Lung (tissue), 12 donors: Measurements from ENCODE around the gene ARSA. TPM values are rescaled to one million over a fixed set of nuclear protein-coding genes. Genes with fewer than 3 reads are reported as not detected.
"Not testable (repeated sequence)": the region's sequence is repeated elsewhere in the genome, so short reads cannot be mapped to it uniquely, and the experiment has no call there.

Experiments
- ATAC-seq: fragments of 200-7000 bp; cut with Tn5 transposase; one replicate; pipeline ENCODE4 v1.9.1; 2020; ENCODE audit warnings: moderate number of reproducible peaks; ENCODE audit not compliant: insufficient read depth, low FRiP score
- DNase-seq, 3 donors: peaks; one replicate each; pipeline ENCODE4 v3.0.0-alpha.2; 2013 to 2017
- H3K27ac ChIP-seq, 2 donors: one replicate each; pipeline ENCODE4 v1.5.1; 2013; ENCODE audit warnings: mild to moderate bottlenecking in 2 of 2, moderate library complexity in 2 of 2, control low read depth in 1 of 2, inconsistent platforms in 1 of 2, low read depth in 1 of 2, low read length in 1 of 2
- H3K27me3 ChIP-seq, 3 donors: one replicate each; pipeline ENCODE4 v1.5.1; 2013; ENCODE audit warnings: low read length in 2 of 3; ENCODE audit not compliant: control insufficient read depth in 3 of 3, insufficient read depth in 3 of 3
- H3K36me3 ChIP-seq, 4 donors: one replicate each; pipeline ENCODE4 v1.5.1; 2013; ENCODE audit warnings: low read length in 4 of 4, mild to moderate bottlenecking in 1 of 4, moderate library complexity in 1 of 4; ENCODE audit not compliant: control insufficient read depth in 4 of 4, insufficient read depth in 4 of 4
- H3K4me1 ChIP-seq, 5 donors: one replicate each; pipeline ENCODE4 v1.5.1; 2013; ENCODE audit warnings: low read length in 5 of 5, mild to moderate bottlenecking in 2 of 5, moderate library complexity in 1 of 5; ENCODE audit not compliant: control insufficient read depth in 5 of 5, insufficient read depth in 5 of 5
- H3K4me3 ChIP-seq: one replicate; pipeline ENCODE4 v1.5.1; 2013; ENCODE audit warnings: mild to moderate bottlenecking, control low read depth, moderate library complexity
- H3K9ac ChIP-seq, 2 donors: one replicate each; pipeline ENCODE4 v1.5.1; 2013; ENCODE audit warnings: low read length in 2 of 2, control low read depth in 1 of 2; ENCODE audit not compliant: insufficient read depth in 1 of 2
- H3K9me3 ChIP-seq, 4 donors: one replicate each; pipeline ENCODE4 v1.5.1; 2013; ENCODE audit warnings: low read length in 3 of 4, mild to moderate bottlenecking in 1 of 4, moderate library complexity in 1 of 4; ENCODE audit not compliant: control insufficient read depth in 4 of 4, insufficient read depth in 3 of 4
- WGBS, 2 donors: extraction: QIAGEN DNeasy Blood & Tissue Kit; methylation state at CpG; one replicate each; pipeline ENCODE4 v1.1.7; 2013; 5-methylcytosine and 5-hydroxymethylcytosine counted together
- polyA plus RNA-seq, 2 donors: library from polyadenylated mRNA; stranded (reverse); fragments of 200-250 nt; gene quantifications; one replicate each; pipeline ENCODE4 v1.2.1, GENCODE V29; 2013
- total RNA-seq, 2 donors: library from RNA; depleted of rRNA in 1 of 2; stranded (reverse); fragments of >200 nt in 1 of 2; gene quantifications; one replicate each; pipeline ENCODE4 v1.2.1, GENCODE V29; 2014 to 2021
- TF ChIP-seq, protein P1 (sequence below): IDR thresholded peaks from 2 replicates; pipeline ENCODE4 v1.5.1; 2012; ENCODE audit warnings: mild to moderate bottlenecking; ENCODE audit errors: control extremely low read depth, extremely low read depth
- donor health status: control.
- donor health status: control.
- donor health status: Bipolar disorder and iron deficiency.
- donor health status: healthy.
- donor health status: DM: yes; HTN: yes; CAD: no.

ARSA gene
- total and polyA plus RNA-seq, 4 donors: 21.2 to 57.7 (median 40.5) TPM

DNA sequence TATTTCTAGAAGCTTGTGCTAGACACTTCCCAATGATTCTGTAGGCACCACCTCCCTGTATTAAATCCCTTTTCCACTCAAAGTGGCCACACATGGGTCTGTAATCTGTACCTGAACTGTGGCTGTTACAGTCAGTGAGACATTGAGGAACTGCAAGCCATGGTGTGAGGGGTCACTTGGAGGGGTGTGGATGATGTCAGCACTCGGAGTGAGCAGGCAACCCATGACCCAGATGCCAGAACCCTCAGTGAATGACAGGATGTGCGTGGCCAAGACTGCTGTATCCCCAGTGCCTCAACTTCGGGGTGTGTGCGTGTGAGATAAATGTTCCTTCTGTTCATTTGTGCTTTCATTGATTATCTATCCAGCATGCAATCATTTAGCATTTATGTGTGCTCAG, 30.0 kb upstream of the ARSA start:
- Histone ChIP-seq H3K9ac (no peak overlapping the region), H3K27me3 (peaks cover 0 to 14% (median 0%) of the 10 kb centered on the region in 3 donors), H3K4me1 (peaks cover 0 to 5% (median 0%) of the 10 kb centered on the region in 5 donors), H3K36me3 (no peaks in the 10 kb centered on the region), H3K9me3 (no peaks in the 10 kb centered on the region), H3K4me3 (no peak overlapping the region), H3K27ac (peak overlapping the region in 1 of 2 donors; percentile 61)
- TF ChIP-seq, protein P1, sequence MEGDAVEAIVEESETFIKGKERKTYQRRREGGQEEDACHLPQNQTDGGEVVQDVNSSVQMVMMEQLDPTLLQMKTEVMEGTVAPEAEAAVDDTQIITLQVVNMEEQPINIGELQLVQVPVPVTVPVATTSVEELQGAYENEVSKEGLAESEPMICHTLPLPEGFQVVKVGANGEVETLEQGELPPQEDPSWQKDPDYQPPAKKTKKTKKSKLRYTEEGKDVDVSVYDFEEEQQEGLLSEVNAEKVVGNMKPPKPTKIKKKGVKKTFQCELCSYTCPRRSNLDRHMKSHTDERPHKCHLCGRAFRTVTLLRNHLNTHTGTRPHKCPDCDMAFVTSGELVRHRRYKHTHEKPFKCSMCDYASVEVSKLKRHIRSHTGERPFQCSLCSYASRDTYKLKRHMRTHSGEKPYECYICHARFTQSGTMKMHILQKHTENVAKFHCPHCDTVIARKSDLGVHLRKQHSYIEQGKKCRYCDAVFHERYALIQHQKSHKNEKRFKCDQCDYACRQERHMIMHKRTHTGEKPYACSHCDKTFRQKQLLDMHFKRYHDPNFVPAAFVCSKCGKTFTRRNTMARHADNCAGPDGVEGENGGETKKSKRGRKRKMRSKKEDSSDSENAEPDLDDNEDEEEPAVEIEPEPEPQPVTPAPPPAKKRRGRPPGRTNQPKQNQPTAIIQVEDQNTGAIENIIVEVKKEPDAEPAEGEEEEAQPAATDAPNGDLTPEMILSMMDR: no peak
- DNase-seq (peak in 1 of 3 donors; percentile 8), ATAC-seq (no peak)
- 58 to 70% methylated on average over 4 of the region's 4 CpGs for WGBS, 2 donors

DNA sequence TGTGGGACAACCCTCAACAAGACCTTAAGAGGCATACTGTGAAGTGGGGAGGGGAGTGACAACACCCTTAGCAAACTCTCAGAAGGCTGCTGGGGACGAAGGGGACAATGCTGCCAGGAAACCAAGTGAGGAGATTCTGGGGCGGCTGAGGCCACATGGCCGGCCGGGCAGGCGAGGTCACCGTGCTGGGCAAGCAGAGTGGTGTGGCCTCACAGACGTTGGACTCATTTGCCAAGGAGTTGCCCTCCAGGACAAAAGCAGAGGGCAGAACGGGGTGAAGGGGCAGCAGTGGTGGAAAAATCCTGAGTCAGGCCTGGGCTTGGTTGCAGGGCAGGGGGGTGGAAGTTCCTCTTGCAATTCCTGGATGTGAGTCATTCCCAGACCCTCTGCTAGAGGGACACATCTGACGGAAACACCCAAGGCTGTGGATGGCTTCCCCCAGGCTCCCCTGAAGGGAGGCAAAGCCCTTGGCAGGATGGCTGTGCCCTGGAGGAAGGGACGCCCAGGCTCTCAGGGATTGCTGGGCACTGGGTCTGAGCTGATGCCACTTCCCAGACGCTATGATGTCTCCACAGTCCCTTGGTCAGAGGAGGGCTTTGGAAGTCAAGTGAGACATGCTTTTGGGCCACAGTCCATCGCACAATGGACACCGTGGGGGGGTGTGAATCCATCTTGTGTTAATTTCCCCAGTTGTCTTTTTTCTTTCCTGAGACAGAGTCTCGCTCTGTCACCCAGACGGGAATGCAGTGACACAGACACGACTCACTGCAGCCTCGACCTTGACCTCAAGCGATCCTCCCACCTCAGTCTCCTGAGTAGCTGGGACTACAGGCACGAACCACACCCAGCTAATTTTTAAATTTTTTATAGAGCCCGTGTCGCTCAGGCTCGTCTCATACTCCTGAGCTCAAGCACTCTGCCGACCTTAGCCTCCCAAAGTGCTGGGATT, 28.4 kb upstream of the ARSA start:
- peak overlapping the region; percentile 72 to 80 for H3K27ac ChIP-seq
- DNase-seq (peak; percentile 12 to 56 (median 30)), ATAC-seq (peak; percentile 59)
- H3K4me1 ChIP-seq: peaks cover 0 to 5% (median 0%) of the 10 kb centered on the region in 5 donors
- H3K36me3 ChIP-seq: no peaks in the 10 kb centered on the region
- H3K4me3 ChIP-seq: no peak overlapping the region
- 52 to 76% methylated on average over 23 of the region's 23 CpGs for WGBS, 2 donors
- H3K27me3 ChIP-seq: peaks cover 0 to 14% (median 0%) of the 10 kb centered on the region in 3 donors
- TF ChIP-seq, protein P1: no peak
- H3K9me3 ChIP-seq: no peaks in the 10 kb centered on the region
- no peak overlapping the region for H3K9ac ChIP-seq

DNA sequence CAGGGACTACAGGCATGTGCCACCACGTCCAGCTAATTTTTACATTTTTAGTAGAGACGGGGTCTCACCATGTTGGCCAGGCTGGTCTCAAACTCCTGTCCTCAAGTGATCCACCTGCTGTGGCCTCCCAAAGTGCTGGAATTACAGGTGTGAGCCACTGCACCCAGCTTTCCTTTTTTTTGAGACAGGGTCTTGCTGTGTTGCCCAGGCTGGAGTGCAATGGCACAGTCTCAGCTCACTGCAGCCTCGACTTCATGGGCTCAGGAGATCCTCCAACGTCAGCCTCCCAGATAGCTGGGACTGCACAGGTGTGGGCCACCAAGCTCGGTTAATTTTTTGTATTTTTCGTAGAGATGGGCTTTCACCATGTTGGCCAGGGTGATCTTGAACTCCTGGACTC, 26.7 kb upstream of the ARSA start:
- peaks cover 0 to 14% (median 0%) of the 10 kb centered on the region in 3 donors for H3K27me3 ChIP-seq
- not testable (repeated sequence) for H3K27ac ChIP-seq
- 89 to 94% methylated on average over 6 of the region's 6 CpGs for WGBS, 2 donors

DNA sequence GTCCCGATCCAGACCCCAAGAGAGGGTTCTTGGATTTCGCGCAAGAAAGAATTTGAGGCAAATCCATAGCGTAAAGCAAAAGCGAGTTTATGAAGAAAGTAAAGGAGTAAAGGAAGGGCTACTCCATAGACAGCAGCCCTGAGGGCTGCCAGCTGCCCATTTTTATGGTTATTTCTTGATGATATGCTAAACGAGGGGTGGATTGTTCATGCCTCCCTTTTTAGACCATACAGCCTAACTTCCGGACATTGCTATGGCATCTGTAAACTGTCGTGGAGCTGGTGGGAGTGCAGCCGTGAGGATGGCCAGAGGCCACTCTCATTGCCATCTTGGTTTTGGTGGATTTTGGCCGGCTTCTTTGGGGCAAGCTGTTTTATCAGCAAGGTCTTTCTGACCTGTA, 25.3 kb upstream of the ARSA start:
- Histone ChIP-seq H3K9ac (no peak overlapping the region), H3K4me3 (no peak overlapping the region), H3K36me3 (no peaks in the 10 kb centered on the region), H3K27me3 (peaks cover 0 to 14% (median 0%) of the 10 kb centered on the region in 3 donors), H3K4me1 (peaks cover 0 to 5% (median 0%) of the 10 kb centered on the region in 5 donors), H3K9me3 (peaks cover 0 to 4% (median 0%) of the 10 kb centered on the region in 4 donors), H3K27ac (no peak overlapping the region)
- TF ChIP-seq, protein P1: no peak
- ATAC-seq (no peak), DNase-seq (no peak)
- WGBS, 2 donors: 92 to 96% methylated on average over 10 of the region's 10 CpGs

More for the DNA sequence above, 26.7 kb upstream of the ARSA start:
- H3K4me1 ChIP-seq, DNase-seq, H3K4me3 ChIP-seq, H3K9ac ChIP-seq, ATAC-seq, H3K36me3 ChIP-seq, H3K9me3 ChIP-seq: not testable (repeated sequence)

DNA sequence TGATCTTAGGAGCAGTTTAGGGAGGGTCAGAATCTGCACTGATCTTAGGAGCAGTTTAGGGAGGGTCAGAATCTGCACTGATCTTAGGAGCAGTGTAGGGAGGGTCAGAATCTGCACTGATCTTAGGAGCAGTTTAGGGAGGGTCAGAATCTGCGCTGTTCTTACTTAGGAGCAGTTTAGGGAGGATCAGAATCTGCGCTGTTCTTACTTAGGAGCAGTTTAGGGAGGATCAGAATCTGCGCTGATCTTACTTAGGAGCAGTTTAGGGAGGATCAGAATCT, 15.8 kb upstream of the ARSA start:
- H3K36me3 ChIP-seq, H3K4me3 ChIP-seq, H3K27me3 ChIP-seq, H3K9me3 ChIP-seq, H3K9ac ChIP-seq, H3K27ac ChIP-seq, ATAC-seq, DNase-seq: not testable (repeated sequence)
- peaks cover 0 to 20% (median 15%) of the 10 kb centered on the region in 5 donors for H3K4me1 ChIP-seq
- WGBS, 2 donors: 67 to 71% methylated on average over 3 of the region's 3 CpGs
